ENCODE data around the gene URB1.

URB1 gene

DNA sequence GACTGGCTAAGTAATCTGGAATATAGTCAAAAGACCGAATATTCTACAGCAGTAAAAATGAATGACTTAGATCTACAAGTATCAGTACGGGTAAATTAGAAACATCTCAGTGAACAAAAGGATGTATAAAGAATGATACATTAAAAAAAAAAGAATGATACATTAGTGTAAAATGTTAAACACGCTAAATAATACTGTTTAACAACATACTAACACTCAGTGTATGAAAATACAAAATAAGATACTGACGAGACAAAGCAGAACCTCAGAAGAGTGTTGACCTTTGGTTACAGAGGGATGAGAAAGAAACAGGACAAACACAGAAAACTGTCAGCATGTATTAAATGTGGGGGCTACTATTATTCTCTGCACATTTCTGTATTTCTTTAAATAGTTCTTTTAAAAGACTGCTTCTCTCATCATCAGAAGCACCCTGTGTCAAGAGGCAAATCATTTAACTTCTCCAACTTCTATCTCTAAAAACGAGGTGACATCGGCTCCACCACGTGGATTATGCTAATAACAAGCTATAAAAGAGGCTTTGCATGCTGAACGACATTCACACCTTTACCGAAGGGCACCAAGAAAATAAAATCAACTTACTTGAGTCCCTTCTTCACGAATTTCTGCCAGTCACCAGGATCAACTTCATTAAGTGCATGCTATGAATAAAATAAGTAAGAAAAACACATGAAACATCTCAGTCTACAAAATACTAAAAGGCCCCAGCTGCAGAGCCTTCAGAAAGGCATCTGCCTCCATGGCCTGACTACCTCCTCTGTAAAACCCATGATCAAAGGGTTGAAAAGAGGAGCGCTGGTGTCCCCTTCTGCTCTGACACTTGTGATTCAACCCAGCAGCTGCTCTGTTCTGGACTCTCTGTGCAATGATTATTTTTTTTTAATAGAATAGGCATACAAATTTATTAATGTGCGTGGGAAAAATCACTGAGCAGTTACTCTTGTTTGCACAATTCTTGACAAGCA lies 51.7 kb downstream of the URB1 start:
- DNase-seq = no peak

DNA sequence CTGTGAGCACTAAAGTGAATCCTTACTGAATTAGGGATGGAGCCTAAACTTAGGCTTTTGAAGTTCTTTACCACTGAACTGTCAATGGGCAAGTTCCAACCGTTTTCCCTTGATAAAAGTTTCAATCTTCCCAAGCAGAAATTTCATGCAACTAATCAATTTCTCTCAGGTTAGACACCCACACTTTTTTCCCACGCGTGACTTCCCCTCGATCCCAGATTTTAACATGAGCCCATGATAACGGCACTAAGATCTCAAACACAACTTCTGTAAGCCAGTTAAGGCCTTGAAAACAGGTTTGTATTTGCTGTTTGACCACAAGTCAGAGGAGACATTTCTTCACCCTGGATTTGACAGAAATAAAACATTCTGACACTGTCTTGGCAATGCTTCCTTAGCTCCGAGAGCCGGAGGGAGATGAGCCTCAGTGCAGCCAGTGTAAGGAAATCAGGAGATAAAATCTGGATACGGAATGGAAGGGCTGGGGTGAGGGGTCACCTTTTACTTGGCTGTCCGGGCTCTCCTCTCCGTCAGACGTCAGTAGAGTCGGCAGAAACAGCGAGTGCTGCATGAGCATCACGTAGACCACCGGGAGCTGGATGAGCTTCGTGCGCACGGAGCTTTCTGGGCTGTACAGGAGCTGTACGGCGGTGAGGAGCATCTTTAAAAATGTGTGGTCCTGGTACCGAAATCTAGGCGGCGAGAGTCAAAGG lies 54.4 kb downstream of the URB1 start:
- no peak for DNase-seq

DNA sequence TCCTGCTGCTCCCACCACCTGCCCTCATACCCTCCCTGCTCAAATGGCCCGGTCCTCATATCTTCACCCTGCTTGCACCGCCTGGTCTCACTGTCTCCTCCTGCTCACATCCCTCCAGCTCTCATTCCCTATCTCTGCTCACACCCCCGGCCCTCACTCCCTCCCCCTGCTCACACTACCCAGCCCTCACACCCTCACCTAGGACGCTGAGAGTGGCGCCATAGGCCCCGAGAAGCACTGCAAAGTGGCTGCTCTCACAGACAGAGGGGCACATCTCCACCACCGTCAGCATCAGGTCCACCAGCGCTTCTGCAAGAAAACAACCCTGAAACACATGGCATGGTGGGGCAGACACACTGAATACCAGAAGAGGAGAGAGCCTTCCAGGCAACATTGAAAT lies 55.6 kb downstream of the URB1 start:
- DNase-seq = no peak

DNA sequence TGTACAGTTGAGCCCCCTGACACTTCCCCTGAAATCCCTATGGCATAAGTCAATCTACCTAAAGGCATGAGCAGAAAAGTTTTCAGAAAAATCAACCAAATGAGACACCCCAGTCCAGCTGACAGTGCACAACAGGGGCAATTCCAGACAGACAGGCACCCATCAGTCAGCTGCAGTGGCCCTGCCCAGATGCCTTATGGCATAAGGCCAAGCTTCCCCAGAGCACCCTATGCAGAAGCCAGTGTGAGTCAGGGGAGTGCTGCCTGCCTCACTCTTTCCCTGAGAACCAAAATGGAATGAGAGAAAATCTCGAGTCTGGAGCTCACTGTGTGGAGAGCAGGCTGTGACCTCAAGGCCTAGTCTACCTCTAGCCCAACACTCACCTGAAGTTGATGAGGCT lies 56.1 kb downstream of the URB1 start:
- DNase-seq = no peak

DNA sequence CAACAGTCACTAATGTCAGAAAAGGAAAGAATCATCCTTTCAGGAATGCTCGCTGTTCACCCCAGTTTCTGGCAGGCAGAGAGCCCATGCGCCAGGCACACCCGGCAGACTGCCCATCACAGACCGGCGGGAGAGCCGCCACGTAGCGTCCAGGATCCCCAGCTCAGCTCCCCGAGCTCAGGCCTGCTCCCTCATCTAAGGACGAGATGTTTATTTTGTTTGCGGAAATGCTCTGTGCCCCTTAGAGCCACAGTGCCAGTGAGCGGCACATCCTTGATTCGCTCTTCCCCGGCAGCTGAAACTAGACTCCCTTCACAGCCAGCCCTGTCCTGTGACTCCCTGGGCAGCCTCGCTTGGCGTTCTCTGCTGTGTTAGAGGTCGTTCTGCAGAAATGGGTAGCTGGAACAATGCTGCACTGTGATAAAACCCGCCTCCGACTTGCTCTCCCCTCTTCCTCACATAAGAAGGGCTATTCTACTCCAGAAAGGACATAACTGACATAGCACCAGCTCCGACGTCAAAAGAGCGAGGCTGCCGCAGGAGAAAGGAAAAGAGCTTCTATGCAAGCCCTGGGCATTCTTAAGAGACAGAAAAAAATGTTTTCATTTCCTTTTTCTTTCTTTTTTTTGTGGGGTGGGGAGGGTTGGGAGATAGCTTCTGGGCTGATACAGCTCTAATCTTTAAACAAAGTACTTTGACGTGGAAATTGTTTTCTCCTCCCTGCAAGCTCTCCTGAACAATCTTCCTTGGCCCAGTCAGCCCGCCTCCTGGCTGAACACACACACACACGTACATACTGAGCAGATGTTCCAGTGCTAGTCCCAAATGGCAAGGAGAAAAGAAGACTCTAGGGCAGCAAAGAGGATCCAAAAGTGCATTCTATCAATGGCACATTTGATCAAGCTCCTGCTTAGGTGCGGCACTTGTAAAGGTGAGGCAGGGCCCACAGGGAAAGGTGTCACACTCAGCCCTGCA lies 56.9 kb downstream of the URB1 start:
- no peak for DNase-seq

DNA sequence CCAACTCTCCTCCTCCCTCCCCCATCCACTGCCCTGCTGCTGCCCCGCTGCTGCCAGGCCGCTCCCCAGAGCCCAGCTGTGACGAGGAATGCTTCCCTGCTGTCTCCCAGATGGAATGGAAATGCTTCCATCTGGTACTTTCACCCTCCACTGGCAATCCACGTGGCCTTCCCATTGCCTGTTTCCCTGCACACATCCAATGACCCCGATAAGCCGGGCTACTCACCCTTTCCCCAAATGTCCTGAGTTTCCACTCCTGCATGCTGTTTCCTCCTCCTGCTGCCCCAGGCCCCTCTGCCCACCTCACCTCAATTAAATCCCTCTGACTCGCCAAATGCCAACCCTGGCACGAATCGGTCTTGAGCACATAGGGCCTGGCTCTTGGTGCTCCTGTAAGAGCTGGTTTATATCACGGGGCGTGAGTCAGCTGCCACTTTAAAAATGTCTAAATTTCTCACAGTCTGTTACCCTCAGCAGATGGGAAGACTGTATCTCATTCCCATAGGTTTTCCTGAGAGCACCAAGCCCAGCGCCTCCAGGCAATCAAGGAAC lies 57.8 kb downstream of the URB1 start:
- no peak for DNase-seq

DNA sequence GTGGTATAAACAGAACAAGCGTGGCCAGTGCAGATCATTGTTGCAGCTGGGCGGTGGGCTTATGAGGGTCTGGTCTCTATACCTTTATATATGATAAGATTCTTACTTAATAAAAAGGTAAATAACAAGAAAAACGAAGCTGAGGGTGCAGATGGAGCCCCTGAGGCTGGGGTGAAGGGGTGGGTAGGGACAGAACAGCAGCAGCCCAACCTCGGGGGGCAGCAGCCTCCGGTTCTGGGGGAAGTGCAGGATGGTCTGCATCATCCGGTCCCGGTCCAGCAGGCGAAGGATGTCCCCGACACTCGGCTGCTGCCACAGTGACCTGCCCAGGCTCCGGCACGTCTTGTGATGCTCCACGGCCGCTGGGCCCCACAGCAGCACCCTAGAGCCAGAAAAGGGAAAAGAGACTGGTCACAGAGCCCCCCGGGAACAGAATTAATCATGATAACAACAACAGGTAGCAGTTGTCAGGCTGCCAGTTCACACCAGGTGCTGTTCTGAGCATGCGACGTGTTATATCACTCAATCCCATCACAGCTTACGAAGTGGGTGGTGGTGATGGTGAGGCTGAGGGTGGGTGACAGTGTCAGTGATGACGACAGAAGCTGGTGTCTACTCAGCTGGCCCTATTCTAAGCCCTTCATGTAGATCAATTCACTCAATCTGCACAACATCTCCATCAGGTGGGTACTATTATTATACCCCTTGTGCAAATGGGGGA lies 58.7 kb downstream of the URB1 start:
- DNase-seq = no peak

DNA sequence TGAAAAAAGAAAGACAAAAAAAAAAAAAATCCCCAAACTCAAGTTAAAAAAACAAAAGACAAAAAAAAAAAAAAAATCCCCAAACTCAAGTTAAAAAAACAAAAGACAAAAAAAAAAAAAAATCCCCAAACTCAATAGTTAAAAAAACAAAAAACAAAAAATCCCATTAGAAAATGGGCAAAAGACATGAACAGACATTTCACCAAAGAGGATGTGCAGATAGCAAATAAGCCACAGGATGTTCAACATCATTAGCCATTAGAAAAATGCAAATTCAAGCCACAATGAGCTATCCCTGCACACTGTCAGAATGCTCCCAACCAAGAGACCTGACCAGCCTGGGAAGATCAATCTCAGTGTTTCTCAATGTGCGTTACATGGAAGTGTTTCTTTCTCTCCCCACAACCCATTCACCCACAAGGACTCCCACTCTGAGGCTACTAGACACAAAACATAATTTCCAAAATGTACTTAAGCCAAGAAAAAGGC lies 60.3 kb downstream of the URB1 start:
- no peak for DNase-seq

DNA sequence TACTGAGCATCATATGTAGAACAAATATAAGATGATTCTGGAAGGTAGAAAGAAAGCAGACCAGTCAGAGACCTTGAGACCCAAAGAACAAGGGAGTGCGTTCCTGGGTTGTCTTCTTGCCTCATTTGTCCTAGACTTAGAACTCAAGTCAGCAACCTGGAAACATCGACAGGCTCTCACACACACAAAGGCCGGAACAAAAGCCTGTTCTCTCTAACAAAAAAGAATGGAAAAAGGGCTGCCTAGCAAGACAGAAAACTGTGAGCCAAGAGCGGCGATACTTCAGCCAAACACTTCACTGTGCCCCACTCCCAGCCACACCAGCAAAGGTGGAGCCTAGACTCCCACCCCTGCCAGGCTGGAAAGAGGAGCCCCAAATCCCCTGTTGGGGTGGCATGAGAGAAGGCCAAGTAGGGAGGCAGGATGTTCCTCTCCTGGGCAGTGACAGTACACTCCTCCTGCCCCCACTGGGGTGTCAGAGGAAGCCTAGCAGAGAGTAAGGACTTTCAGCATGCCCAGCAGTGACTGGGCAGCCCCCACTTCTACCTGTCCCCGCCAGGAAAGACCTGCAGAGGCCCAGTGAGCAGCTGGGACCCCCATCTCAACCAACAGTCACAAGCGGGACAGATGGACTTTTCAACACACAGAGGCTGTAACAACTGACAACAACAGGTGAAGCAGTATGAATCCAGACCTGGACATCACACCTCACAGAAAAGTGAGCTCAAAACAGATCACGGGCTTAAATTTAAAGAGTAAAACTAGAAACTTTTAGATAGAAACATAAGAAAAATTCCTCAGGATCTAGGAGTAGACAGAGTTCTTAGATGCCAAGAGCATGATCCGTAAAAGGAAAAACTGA lies 61.1 kb downstream of the URB1 start:
- DNase-seq = no peak

DNA sequence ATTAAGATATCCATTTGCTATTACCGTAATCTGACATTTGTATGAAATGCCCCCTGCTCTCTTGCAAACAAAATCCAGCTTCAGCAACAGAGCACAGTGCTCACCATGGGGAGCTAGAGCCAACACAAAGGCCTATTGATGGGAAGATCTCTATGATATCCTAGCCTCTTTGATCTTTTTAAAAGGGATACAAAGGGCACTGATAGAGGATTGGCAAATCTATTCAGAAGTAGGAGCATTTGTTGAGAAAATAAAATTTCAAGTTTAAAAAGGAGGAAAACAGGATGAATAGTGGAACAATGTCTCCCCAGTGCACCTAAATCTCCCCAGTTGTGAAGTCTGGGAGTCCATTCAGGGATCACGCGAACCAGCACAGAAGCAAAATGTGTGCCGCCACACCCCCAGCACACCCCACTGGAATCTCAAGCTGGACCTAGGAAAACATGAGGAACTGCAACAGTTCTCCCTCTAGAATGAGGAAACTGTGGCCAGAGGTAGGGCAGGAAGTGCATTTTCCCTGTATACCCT lies 62.0 kb downstream of the URB1 start:
- DNase-seq = no peak

DNA sequence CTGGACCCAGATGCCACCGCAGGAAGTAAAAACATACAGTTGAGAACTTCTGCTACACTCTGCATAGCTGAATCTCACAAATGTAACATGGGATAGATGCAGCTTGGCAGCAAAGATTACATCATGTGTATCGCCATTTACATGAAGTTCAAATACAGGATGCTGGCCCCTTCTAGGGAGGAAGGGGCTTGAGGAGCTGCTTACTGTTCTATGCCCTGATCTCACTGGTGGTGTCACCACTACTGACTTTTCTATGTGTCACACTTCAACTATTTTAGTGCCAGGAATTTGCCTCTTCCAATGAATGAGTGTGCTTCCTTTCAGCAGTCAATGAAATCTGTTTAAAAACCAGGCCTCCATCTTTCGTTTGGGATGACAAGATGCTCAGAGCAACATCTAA lies 63.0 kb downstream of the URB1 start:
- no peak for DNase-seq

DNA sequence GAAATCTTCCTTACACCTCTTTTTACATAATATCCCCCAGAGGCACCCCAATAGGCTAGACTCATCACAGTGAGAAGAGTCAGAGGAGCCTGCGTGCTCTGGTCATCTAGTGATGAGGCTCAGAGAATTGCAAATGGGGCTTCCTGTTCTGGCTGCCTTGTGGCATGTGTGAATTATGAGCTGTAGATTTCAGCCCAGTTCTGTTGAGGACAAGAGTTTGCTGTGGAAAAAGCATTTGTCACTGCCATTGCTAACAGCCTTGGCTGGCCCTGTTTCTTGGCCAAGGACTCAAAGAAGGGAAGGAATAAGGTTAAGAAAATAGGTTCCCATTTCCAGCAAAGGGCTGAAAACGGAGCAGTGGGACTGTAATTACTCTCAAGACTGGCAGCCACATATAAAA lies 63.5 kb downstream of the URB1 start:
- no peak for DNase-seq

DNA sequence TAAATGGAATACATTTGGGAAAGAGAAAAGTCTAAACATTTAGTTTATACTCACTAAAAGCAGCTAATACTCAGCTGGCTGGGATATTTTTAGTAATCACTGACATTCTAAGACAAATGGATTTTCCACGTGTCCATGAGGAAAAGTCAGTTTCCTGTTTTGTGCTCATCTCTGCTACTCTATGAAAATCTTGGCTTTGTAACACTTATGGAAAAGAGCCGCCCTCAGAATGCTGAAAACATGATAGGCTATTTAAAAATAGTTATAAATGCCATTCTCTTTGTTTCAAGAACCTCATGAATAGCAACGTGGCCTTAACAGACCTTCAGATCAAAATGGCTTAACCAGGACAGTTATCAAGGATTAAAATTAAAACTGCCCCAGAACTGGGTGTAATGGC lies 64.2 kb downstream of the URB1 start:
- no peak for DNase-seq

DNA sequence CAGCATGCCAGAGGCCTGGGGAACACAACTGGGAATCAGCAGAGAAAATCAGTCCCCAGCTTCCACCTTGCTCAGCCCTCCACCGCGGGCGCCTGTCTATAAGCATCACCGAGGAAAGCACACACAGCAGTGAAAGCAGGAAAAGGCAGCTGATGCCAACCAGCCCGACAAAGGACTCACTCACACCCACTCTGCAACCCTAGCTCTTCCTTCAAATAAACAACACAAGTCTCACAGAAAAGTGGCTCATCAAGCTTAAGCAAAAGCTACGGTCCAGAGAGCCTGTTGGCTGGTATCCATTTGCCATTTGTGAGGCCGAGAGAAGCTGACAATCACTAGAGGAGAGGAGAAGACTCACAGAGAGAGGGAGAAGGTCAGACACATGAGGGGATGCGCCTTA lies 67.1 kb downstream of the URB1 start:
- DNase-seq = no peak

DNA sequence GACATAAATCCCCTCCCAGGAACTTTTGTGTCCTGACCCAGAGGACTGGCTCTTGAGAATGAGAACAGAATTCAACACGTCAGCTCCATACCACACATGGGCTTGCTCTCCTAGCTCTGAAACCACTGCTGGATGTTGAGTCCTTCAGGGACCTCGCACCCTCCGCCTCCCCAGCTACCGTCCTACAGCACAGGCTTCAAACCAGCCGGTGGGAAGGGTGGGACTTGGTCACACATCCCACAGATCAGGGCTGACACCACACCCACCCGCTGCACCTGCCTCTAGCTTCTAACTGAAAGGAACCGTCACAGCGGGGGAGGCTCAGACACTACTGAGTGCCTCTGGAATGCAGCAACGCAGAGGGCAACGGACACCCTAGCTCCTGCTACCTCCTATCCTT lies 70.1 kb downstream of the URB1 start:
- no peak for DNase-seq

DNA sequence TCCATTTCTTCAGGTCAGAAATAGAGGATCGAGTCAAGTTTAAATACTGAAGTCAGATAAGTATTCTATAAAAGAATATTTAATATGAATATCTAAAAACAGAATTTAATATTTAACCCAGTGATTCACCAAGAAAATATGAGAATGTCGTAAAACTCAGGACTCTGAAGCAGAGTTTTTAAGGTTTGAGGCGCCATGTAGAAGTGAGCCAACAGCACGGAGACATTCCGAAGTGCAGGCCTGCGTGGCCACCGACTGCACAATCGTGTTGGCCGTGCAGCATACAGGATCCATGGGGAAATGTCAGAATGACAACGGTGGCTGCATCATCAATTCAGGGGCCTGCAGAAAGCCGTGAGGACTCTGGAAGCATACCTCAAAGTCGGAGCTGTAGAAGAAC lies 70.7 kb downstream of the URB1 start:
- DNase-seq = no peak

DNA sequence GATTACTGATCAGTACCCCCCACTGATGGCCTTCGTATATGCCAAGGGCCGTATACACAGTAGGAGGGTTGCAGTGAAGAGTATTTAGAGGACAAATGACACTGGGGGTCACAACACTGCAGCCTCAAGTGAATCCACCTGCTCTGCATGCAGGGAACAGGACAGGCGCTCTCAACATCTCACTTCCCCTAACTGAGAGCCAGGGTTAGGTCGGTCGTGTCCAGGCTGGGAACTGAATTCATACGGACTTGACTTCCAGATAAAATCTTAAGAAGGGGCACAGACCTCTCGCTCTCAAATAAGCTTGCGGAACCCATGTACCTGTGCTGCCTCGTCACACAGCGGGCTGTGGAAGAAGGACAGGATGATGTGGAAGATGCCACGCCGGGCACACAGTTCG lies 71.3 kb downstream of the URB1 start:
- no peak for DNase-seq

DNA sequence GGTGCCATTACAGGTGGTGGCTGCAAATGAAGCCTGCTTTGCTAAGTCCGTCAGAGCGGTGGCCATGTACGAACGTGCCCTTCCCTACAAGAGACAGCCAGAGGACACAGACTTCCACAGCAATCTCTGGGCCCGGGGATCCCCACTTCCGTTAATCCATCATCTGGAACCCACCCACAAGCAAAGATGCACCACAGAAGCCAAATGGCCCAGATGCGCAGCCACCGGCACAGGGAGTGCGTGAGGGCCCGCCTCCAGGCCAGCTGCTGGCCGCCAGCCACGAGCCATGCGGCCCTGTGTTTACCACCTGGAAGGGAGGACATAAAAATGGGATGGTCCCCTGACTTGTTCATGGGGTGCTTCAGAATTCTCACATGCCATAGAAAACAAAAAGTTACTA lies 72.1 kb downstream of the URB1 start:
- no peak for DNase-seq

DNA sequence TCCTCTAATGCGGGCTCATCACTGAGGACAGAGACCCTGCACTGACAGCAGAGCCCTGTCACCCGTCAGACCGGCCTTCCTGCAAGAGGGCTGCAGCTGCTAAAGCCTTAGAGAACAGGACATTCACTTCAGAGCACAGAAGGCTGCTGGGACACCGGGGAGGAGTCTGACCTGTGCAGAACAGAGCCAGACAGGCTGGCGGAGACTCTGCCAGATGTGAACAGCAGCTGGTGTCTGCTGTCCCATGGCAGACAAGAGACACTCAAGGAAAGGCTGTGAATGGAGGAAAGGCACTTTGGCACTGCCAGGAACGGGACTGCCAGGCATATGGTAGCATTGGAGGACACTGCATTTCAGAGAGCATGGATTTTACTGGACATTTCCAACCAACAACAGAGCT lies 72.8 kb downstream of the URB1 start:
- DNase-seq = no peak

DNA sequence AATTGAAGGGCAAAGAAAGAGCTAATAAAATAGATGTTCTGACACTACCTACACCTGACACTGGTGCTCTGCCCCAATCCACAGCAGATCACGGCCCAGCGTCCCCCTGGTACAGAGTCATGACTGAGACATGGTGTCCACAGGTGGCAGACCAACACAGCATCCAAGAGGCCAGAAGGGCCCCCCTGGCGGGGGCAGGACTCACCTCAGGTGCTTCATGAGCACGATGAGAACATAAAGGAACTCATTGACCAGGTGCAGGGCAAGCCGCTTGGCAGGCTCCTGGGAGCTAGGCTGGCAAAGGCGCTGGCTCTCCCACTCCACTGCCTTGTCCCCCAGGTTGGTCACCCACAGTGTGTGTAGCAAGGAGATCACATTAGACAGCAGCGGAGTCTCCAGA lies 73.8 kb downstream of the URB1 start:
- DNase-seq = no peak

DNA sequence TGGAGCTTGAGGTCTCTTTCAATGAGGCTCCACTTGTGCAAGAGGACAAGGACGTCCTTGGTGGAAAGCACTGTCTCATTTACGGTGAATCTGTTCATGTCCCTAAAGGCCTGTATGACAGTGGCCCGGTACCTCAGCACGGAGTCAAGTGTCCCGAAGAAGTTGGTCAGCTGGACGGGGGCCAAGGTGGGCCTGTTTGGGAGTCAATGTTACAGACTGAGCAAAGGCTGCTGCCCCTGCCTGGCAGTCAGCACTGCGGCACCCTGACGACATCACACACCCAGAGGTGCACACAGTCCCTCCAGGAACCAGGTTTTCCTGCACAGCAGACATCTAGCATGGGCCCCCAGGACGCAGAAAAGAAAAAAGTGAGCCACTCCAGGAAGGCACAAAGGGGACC lies 75.1 kb downstream of the URB1 start:
- DNase-seq = no peak
